Cerebellar cortex (tissue), 1 donor: ENCODE data around the gene OOSP3.
"Not testable (repeated sequence)": the region's sequence is repeated elsewhere in the genome, so short reads cannot be mapped to it uniquely, and the experiment has no call there.

Experiments
- DNase-seq: peaks from one replicate; pipeline ENCODE4 v3.0.0-alpha.2; 2015; ENCODE audit warnings: low spot score

The OOSP3 gene, protein sequence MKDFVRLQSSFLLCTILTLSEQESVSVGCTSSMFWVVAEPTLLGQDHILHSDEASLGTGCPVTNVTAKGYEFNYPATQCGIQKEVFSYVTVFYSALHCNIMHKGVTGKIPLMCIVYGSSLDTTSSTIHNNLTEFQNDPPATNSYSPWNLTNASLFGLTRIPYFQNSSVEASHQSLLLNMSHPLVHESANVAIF

GRCh38 chr11:59878575-59878974, at the start of gene OOSP3:
OOSP3 (plus strand) TSS chr11:59878782; CDS start chr11:59878809, 27 bp downstream.
- DNase-seq, result no peak

DNA sequence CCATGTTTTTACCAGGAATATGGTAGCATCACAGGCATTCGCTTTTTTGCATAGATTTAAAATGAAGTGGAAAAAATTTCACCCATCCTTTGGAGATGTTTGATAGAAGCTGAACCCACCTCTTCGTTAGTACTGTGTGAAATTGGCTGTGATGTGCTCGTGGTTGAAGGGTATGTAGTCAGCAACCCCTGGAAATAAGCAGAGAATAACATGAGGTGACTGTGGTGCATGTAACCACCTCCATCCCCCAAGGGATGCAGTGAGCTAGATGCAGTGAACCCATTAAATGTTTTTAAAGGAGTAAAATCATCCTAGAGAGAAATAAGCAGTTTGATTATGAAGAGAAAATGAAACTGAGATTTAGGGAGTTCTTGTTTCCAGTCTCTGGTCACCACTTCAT, 49.2 kb upstream of the OOSP3 start:
- DNase-seq, result no peak

GRCh38 chr11:59833602-59834001, 45.0 kb upstream of the OOSP3 start:
- no peak for DNase-seq

GRCh38 chr11:59839615-59840014, 39.0 kb upstream of the OOSP3 start:
- DNase-seq, result no peak

- no peak for DNase-seq
These were observed 37.1 kb upstream of the OOSP3 start for GRCh38 chr11:59841514-59841913.

DNA sequence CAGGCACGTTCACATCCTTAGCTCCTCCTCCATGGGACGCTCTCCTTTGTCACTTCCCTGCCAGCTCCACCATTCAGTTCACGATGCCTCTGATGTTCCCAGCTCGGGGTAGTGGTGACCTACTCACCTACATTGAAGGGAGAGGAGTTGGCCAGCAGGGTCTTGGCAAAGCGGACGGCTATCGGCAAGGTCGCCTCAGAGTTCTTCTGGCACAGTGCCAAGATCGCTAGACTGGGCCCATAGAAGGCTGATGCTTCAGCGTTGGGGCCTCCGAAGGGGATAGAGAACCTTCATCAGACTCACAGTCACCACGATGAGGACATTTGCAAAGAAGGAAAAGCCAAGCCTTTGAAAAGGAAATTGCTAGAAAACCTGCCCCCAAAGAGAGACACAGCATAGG, 36.3 kb upstream of the OOSP3 start:
- no peak for DNase-seq

GRCh38 chr11:59845399-59845798, 33.2 kb upstream of the OOSP3 start, which contains the start of gene CBLIF:
CBLIF (minus strand) TSS chr11:59845499; CDS start chr11:59845453, 46 bp downstream.
- no peak for DNase-seq

GRCh38 chr11:59846556-59846955, 32.0 kb upstream of the OOSP3 start:
- no peak for DNase-seq

DNA sequence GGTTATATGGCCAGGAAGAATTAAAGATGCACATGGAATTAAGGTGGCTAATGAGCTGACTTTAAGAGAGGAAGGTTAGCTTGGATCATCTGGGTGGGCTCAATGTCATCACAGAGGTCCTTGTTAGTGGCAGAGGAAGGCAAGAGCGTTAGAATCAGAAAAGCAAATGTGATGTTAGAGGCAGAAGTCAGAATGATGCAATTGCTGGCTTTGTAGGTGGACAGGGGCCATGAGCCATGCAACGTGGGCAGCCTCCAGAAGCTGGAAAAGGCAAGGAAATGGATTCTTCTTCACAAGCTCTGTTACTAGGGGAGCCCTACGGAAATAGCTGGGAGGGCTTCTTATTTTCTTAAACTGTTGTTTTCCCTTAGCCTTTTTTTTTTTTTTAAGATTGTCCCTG, 31.0 kb upstream of the OOSP3 start:
- DNase-seq, result no peak

DNA sequence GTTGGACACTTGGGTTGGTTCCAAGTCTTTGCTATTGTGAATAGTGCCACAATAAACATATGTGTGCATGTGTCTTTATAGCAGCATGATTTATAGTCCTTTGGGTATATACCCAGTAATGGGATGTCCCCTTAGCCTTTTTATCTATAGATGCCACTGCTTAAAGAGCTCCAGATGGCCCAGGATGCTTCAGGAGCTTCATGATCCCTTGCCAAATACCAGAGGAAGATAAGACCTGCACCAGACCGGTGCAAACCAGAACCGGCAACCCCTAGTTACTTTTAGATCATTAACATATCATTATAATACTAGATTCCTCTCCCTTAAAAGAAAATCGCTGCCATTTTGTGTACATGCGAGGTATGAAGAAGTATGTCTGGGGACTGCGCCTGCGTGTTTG, 30.1 kb upstream of the OOSP3 start:
- DNase-seq, result not testable (repeated sequence)

- DNase-seq, result no peak
These were observed 29.5 kb upstream of the OOSP3 start for GRCh38 chr11:59849129-59849528.

DNA sequence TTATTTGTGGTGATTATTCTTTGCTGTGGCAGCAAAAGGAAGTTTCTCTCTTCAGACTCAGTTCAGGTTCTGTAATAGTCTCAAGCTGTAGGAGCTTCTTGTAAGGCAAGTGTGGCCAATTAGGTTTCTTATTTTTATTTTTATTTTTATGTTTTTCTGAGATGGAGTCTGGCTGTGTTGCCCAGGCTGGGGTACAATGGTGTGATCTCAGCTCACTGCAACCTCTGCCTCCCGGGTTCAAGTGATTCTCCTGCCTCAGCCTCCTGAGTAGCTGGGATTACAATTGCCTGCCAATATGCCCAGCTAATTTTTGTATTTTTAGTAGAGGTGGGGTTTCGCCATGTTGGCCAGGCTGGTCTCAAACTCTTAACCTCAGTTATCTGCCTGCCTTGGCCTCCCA, 29.0 kb upstream of the OOSP3 start:
- DNase-seq, result not testable (repeated sequence)

- not testable (repeated sequence) for DNase-seq
These were observed 27.2 kb upstream of the OOSP3 start for GRCh38 chr11:59851416-59851815.

DNA sequence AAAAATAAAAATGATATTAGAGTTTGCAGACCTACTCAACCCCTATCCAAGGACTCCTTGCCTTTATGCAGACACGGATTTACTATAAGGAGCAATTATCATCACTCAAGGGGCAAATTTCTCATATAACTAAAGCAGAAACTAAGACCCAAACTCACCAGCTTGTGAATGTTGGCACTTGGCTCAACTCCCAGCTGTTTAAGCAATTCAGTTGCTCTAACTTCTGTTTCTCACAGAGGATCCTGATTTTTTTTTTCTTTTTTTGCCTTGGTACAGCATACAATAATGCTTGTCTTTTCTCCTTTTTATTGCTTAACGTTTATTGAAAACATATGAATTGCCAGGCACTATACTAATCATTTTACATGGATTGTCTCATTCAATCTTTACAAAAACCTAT, 23.7 kb upstream of the OOSP3 start:
- no peak for DNase-seq

DNA sequence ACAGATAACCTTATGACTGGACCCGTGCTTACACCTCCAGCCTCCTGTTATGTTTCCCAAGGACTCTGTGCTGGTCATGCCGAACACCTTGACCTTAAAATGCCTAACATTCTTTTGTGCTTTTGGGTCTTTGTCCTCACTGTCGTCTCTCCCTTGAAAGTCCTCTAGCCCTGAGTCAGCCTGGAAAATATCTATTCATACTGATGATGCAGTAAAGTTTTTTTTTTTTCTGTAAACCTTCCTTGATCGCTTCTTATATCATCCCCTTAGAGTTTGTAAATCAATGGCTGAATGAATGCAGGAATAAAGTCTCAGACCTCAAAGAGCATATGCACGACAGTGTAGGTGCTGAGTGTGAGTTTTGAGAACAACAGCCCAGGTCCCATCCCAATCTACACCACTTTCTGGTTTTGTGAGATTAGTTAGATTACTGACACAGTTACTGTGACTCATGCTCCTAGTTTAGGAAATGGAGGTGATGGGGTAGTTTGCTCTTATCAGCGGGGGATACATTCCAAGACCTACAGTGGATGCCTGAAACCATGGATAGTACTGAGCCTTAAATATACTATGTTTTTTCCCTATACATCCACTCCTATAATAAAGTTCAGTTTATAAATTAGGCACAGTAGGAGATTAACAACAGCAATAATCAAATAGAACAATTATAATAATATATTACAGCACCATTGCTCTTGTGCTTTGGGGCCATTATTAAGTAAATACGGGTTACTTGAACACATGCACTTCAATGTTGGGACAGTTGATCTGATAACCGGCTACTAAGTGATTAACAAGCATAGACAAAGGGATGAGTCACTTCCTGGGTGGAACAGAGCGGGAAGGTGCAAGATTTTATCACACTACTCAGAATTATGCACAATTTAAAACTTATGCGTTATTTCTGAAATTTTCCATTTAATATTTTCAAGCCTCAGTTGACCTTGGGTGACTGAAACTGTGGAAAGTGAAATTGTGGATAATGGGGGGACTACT, 20.8 kb upstream of the OOSP3 start:
- no peak for DNase-seq

- no peak for DNase-seq
These were observed 18.9 kb upstream of the OOSP3 start for GRCh38 chr11:59859673-59860072.

GRCh38 chr11:59862252-59862651, 16.3 kb upstream of the OOSP3 start:
- DNase-seq, result no peak

- no peak for DNase-seq
These were observed 13.6 kb upstream of the OOSP3 start for GRCh38 chr11:59865031-59865430.

- no peak for DNase-seq
These were observed 12.2 kb upstream of the OOSP3 start, which contains the start of gene TCN1 for GRCh38 chr11:59866397-59866796. TCN1 (minus strand) TSS chr11:59866487; CDS start chr11:59866470, 17 bp downstream.

DNA sequence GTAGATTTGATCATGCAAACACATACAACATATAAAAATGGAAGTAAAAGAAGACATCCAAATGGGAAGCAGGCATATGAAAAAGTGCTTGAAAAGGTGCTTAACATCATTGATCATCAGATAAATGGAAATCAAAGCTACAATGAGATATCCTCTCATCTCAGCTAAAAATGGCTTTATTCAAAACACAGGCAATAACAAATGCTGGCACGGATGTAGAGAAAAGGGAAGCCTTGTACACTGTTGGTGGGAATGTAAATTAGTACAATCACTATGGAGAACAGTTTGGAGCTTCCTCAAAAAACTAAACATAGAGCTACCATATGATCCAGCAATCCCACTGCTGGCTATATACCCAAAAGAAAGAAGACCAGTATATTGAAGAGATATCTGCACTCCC, 11.7 kb upstream of the OOSP3 start:
- DNase-seq, result no peak

DNA sequence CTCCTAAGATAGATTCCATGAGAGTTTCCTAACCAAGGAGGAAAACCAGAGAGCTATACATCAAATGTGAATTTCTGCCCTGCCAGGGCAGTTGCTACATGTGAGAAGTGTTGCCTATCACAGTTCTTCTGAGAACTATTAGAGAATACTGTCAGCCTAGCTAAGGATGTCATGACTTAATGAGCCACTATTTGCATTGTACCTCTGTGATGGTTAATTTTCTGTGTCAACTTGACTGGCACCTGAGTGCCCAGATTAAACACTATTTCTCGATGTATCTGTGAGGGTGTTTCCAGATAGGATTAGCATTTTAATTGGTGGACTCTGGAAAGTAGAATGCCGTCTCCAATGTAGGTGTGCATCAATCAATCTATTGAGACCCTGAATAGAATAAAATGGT, 10.6 kb upstream of the OOSP3 start:
- no peak for DNase-seq

DNA sequence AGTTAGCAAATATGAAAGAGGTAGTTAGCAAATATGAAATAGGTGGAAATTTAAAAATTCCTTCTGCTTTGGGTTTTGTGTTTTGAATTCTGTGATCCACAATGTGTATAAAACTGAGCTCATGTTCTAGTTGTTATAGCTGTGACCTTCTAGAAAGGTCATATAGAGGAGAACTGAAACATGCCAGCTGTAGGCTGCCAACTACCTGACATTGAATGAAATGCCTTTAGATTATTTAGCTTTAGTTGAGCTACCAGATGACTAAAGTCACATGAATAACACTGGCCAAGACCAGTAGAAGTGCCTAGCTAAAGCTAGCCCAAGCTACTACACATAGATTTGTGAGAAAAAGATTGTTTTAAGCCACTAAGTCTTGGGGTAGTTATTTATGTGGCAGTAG, 6.5 kb upstream of the OOSP3 start:
- no peak for DNase-seq

DNA sequence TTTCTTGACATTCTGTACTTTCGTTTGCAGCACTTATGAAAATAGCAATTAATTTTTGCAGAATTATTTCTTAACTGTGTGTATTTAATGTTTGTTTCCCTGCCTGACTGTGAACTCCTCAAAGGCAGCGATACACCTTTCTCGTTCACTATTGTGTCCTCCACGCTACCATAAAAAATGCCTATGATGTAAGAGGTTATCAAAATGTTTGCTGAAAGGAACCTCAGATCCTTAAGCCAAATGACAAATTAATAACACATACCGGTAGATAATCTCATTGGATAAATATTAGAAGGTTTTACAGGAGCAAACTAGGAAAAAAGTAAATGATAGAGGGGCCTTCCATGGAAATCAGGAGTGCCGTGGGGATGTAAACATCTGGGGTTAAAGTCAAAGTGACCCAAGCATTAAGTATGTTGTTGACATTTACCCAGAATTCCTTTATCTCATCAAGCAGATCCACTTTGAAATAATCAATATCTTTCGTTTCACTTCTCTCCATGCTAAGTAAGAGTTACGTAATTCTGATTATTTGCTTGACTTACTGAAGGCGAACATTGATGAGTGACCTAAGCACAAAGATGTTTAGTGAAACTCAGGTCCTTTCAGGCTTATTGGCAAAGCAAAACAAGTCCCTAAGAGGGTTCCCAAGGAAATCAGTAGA, 2.6 kb upstream of the OOSP3 start:
- DNase-seq, result no peak
